Suppressor macrophage treated with lipopolysaccharide for 1 hour (primary cell): ENCODE measurements around the gene CHMP3.
A peak's percentile ranks its signal among the peaks of the same experiment; 100 is the strongest.
"Not testable (repeated sequence)": the region's sequence is repeated elsewhere in the genome, so short reads cannot be mapped to it uniquely, and the experiment has no call there.

ENCODE experiments used
- DNase-seq, 3 donors: peaks; one replicate each; pipeline ENCODE4 v3.0.0-alpha.2; 2020 to 2022

Gene CHMP3

DNA sequence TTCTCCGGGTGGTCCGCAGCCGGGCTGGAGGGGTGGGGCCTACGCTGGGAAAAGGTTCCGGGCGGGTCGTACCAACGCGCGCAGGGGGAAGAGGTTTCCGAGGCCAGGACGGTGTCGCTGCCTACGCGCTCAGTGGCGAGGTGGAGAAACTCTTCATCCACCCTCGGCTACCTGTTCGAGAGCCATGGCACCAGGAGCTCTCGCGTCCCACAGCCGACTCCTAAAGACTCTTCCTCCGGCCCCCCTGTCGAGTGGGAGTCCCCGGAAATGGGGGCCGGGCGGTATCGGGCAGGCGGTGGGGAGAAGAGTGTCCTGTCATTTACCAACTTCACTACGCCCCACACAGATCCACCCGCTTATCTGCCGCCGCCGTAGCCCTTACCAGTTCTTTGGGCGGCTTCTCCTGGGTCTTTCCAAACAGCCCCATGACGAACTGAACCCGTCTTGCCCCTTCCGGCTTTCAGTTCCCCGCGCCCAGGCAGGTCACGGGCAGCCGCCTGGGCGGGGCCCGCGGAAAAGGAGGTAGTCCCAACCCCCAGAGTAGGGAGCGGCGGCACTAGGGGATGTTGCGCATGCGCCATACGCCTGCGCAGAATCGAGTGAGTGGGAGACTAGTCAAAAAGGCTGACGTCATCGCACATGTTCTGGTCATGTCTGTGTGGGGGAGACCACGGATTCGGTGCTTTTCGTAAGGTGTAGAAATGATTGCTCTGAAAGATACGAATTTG is at the start of gene CHMP3:
TSS of gene CHMP3 (minus strand) at position 522 of the 728 bp plus-strand sequence. CDS start at position 427, 95 bp downstream.
- DNase-seq, result peak; percentile 99 to 100 (median 100)

DNA sequence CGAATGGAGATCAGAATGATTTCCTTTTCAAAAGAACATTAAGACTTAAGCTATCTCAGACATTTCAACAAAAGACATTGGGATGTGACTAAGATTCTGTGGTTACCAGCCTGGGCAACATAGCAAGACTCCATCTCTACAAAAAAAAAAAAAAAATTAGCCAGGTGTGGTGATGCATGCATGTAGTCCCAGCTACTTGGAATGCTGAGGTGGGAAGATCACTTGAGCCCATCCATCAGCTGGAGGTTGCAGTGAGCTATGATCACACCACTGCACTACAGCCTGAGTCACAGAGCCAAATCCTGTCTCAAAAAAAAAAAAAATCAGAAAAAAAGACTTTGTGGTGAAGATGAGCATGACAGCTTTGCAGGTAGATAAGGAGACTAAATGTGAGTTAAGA is 47.6 kb upstream of the CHMP3 start:
- no peak for DNase-seq

DNA sequence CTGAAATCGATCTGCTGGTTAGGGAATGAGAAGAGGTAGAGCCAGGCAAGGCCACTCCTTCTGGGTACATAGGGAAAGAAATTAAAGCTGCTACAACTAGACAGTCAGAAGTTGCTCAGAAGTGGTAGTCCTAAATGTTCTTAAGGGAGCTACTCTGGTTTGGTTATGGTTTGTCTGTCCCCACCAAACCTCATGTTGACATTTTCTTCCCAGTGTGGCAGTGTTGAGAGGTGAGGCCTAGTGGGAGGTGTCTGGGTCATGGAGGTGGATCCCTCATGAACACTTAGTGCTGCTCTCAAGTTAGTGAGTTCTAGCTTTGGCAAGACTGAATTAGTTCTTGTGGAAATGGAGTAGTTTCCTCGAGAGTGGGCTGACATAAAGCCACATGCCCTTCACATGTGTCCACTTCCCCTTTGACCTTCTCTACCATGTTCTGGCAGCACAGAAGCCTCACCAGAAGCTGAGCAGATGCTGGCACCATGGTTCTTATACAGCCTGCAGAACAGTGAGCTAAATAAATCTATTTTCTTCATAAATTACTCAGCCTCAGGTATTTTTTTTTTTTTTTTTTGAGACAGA is 45.7 kb upstream of the CHMP3 start:
- peak in 1 of 3 donors; percentile 20 for DNase-seq

DNA sequence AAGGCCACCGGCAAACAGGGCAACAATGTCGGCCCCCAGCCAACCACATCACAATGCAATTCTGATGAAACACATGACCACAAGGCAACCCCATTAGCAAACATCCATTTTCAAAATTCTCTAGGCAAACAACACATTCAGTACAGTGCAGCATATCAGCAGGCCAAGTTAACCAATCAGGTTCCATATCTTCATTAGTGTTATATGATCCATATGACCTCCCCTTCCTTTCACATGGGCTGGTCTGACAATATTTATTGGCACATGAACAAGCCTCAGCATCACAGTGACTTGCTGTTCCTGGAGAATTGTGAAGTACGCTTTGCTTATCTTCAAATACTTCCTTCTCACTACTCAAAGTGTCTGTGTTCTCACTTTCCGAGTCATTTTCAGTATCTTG is 40.7 kb upstream of the CHMP3 start:
- no peak for DNase-seq

DNA sequence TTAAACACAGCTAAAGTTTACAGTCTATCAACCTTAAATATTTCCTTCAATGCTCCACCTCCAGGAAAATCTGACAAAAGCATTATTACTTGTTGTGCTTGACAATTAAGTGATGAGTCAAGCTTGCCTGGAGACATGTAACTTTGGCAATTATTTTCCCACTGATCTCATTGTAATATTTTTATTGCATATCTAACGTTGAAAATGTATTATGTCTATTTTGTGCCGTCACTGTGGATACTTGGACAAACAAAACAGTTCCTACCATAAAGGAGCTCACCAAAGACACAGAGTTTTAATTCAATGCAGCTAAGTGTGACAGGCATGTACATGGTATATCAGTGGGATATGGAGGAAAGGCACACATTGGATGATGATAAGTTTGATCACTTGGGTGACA is 35.7 kb upstream of the CHMP3 start:
- DNase-seq, result no peak

DNA sequence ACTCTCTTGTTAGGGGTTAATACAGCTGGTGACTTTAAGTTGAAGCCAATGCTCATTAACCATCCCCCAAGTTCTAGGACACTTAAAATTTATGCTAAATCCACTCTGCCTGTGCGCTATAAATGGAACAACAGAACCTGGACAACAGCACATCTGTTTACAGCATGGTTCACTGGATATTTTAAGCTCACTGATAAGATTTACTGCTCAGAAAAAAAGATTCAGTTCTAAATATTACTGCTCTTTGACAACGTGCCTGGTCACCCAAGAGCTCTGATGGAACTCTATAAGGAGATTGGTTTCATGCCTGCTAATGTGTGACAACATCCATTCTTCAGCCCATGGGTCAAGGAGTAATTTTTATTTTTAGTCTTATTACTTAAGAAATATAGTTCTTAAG is 32.9 kb upstream of the CHMP3 start:
- DNase-seq, result no peak

DNA sequence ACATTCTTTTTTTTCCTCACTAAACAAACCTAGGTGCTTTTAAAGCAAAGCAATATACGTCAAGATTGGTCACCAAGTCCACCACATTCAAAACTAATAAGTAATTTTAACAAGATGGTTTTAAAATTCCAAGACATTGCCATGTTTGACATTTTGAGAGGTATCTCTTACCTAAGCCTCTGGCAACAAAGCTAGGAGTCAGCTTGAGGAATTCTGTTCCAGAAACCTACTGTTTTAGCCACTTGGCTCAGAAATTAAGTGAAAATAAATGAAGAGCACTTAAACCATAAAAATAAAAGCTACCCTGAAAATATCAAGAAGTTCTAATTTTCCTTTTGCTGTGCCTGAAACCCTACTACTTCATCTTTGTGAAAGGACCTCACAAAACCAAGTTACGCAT is 30.0 kb upstream of the CHMP3 start:
- no peak for DNase-seq

DNA sequence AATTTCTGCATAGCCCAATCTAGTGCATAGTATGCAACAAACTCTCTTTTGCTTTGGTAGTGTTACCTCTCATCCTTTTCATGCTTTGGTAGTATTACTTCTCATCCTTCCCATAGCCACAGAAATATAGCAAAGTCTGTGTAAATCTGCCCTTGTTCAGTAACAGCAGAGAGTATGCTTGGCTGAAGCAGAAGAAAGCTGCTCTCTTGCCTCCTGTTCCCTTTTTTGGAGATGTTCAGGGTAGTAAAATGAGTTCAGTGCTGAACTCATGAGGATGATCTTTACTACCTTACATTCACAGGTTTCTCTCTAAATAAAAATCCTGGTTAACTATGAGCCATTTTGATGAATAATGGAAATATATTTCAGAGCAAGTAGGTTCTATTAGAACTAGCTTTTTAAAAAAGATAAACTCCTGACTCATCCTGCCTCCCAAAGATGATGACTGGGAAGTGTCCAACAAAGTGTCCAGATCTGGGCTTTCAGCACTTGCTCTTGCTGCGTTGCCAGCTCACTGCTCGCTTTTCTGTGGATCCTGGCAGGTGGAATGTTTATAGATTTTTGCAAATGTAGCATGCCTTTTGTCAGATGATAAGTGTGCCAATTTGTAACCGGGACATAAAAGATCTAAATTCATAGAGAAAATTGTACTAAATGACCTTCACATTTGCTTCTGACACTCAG is 29.4 kb upstream of the CHMP3 start:
- DNase-seq, result no peak

DNA sequence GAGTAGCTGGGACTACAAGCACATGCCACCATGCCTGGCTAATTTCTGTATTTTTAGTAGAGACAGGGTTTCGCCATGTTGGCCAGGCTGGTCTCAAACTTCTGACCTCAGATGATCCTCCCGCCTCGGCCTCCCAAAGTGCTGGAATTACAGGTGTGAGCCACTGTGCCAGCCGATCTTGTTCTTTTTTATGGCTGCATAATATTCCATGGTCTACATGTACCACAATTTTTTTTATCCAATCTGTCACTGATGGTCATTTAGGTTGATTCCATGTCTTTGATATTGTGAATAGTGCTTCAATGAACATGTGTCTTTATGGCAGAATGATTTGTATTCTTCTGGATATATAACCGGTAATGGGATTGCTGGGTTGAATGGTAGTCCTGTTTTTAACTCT is 26.5 kb upstream of the CHMP3 start:
- not testable (repeated sequence) for DNase-seq

DNA sequence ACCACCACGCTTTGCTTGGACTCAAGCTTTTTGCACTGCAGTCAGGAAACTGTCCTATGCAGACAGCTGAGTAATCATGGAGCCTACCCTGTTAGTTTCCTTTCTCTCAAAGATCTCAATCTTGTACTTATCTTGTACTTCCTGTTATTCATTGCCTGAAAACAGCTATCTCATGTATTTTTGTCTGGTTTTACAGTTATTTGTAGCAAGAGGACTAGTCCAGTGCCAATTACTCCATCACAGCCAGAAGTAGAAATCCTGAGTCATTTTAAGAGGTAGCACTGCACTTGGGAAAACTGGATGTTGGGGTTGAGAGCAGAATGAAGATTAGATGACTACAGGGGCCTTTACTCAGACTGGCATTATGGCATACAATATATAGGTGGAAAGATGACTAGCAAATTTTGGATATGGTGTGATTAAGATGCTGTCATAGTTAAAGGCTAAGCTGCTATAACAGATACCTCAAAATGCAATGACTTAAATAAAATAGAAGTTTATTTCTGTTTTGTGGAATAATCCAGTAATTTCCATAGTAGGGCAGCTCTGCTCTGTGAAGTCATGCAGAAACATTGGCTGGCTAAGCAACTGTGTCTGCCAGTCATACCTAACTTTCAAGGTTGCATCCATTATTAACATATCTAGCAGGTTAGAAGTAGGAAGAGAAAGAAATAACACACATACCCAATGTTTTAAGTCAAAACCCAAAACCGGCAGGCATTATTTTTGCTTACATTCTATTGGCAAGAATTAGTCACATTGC is 21.1 kb upstream of the CHMP3 start:
- DNase-seq, result peak; percentile 69 to 91 (median 86)

DNA sequence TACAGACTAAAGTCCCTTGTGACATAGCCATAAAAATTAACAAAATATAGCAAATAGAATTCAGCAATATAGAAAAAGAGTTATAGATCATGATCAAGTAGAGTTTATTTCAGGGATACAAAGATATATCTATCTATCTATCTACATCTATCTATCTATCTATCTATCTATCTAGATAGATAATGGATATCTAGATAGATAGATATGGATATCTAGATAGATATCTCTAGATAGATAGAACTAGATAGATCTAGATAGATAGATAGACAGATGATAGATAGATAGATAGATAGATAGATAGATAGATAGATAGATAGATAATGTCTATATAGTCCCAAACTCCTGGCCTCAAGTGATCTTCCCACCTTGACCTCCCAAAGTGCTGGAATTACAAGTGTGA is 17.3 kb upstream of the CHMP3 start:
- no peak for DNase-seq

DNA sequence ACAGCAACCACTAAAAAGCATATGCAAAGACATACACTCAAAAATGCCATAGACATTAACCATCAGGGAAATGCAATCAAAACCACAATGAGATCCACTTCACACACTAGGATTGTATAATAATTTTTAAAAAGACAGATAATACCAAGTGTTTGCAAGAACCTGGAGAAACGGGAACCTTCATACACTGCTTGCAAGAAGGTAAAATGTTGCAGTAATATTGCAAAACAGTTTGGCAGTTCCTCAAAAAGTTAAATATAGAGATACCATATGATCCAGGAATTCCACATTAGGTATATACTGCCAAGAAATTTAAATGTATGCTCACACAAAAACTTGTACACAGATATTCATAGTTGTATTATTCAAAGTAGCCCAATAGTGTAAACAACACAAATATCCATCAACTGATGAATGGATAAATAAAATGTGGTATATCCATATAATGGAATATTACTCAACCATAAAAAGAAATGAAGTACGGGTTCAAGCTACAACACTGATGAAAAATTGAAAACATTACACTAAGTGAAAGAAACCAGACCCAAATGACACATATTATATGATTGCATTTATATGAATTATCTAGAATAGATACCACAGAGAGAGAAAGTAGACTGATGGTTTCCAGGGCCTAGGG is 14.7 kb upstream of the CHMP3 start:
- DNase-seq, result peak in 2 of 3 donors; percentile 47 to 55

DNA sequence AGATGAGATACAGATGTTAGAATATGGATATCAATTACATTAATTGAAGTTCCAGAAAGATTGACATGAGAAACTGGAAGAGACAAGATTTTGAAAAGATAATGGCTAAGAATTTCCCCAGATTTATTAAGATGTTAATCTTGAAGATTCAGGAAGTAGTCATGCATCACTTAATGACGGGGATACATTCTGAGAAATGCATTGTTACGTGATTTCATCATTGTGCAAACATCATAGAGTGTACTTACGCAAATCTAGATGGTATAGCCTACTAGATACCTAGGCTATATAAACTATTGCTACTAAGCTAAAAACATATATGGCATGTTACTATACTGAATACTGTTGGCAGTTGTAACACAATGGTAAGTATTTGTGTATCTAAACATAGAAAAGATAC is 6.8 kb upstream of the CHMP3 start:
- peak in 2 of 3 donors; percentile 51 to 56 for DNase-seq

DNA sequence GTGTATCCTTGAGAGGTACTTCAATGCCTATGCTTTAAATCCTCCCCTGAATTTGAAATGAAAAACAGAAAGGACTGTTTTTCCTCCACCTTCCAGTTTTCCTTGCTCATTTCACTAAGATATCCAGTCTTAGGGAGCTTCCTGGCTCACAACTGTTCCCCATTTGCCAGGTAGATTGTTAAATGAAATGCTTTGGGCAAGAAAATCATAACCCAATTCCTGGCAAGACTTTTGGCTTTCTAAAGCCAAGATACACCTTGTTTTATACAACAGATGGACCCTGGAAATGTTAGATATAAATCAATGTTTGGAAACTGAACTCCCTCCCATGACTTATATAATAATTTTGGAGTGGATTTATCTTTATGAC is 3.6 kb upstream of the CHMP3 start:
- no peak for DNase-seq

DNA sequence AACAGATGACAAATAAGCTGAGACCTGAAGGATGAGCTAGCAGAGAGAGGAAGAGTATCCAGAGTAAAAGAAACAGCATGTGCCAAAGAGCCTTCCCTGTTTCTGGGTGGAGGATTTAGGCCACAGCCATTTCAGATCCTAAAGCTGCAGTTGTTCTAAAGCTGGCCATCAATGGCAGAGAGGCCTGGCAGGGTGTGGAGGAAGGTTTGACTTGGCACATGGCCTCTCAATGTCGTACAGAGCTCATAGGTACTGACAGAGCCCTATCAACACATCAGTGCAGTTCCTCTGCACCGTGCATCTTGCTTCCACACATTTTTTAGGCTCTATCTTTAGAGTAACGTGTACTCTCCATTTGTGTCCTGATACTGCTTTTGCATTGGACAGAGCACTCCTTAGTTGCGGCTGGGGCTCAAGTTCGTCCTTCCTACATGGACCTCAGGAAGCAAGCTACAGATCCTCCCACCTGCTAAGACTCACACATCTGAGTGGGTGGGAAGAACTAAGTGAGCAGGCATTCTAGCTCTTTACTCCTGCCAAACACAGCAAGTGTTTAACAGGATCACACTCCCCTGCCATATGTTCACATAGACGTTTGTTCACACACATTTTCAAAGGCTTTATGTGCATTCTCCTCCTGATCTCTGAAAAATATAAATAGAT is 3.0 kb upstream of the CHMP3 start:
- DNase-seq, result no peak

DNA sequence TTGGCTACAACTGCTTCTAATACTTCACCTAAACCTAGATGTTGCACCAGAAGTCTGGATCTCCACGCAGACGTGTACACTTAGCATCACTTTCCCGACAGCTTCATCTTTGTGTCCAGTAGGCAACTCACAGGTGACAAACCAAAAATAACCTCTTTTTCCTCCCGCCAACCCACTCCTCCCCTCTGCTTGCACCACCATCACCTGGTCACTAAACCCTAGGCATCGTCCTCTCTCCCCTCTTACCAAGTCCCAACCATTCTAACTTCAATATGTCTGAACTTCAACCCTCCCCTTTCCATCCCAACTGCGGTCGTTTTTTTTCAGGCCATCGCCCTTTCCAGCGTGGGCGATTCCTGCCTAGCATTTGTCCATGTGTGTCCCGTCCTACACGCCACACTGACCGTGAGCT is 413 bp upstream of the CHMP3 start:
- DNase-seq, result no peak

DNA sequence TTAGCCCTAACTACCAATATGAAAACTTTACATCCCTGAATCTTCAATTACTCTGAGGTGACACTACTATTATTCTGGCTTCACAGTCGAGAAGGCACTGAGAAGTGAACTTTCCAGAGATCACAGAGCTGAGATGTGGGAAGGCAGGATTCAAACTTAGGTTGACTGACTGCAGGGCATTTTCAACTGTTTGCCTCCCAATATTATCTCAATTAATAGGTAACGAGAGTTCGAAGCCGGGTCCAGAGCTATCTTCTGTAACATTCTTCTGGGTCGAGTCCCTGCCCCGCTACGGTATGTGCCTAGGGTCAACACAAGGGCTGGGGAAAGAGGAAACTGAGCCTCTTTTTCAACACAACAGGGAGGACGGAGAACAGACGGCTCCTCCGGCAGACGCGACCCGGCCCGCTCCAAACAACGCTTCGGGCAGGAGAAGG is 740 bp downstream of the CHMP3 start:
- no peak for DNase-seq

DNA sequence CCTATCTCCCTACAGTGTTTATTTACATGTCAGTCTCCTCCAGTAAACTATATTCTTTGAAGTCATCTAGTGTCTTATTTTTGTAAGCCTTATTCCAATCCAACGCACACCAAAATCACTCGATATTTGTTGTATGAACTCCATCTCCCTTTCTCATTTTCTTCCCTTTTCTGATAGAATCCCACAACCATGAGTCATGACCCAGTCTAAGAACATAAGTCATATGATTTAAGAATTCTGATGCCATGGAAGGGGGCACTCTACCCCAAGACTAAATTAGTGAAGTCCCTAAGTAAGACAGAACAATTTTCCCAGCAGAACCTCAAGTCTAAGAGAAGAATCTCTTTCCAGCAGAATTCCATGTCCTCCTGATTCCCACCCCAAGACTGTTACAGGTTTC is 5.4 kb downstream of the CHMP3 start:
- peak; percentile 49 to 74 (median 71) for DNase-seq

DNA sequence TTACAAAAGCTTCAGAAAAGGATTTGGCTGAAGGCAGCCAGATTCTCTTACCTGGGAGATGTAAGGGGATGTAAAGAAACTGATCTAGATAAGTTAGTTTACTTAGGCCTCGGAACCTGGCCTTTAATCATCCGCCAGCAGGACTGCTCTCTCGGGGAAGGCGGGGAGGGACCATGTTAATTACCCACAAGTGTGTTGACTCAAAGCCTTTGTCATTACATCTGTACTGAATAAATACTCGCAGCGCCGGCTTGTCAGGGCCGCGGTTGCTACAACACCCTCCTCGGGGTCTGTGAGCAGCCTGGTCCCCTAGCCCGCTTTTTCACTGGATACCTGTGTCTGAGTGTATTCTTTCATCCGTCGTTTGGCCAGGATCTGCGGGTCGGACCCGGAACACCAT is 6.7 kb downstream of the CHMP3 start:
- DNase-seq, result no peak

DNA sequence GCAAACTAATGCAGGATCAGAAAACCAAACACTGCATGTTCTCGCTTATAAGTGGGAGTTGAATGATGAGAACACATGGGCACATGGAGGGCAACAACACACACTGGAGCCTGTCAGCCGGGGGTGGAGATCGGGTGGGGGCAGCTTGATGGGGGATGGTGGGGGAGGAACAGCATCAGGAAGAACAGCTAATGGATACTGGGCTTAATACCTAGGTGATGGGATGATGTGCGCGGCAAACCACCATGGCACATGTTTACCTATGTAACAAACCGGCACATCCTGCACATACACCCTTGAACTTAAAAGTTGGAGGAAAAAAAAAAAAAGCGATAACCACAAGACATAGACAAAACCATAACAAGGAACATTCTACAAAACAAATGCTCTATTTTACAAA is 10.4 kb downstream of the CHMP3 start:
- no peak for DNase-seq

DNA sequence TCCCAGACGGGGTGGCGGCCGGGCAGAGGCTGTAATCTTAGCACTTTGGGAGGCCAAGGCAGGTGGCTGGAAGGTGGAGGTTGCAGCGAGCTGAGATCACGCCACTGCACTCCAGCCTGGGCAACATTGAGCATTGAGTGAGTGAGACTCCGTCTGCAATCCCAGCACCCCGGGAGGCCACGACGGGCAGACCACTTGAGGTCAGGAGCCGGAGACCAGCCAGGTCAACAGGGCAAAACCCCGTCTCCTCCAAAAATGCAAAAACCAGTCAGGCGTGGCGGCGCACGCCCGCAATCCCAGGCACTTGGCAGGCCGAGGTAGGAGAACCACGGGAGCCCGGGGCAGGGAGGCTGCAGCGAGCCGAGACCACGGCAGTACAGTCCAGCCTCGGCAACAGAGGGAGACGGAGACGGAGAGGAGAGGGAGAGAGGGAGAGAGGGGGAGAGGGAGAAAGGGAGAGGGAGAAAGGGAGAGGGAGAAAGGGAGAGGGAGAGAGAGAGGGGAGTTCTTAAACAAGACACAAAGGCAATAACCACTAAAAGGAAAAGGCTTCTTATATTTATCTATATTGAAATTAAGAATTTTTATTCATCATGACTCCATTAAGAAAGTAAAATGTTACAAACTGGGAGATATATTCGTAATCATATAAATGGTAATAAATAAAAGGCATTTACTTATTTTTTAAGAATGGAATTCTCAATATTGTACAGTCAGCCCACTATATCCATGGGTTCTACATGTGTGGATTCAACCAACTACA is 13.1 kb downstream of the CHMP3 start:
- not testable (repeated sequence) for DNase-seq

DNA sequence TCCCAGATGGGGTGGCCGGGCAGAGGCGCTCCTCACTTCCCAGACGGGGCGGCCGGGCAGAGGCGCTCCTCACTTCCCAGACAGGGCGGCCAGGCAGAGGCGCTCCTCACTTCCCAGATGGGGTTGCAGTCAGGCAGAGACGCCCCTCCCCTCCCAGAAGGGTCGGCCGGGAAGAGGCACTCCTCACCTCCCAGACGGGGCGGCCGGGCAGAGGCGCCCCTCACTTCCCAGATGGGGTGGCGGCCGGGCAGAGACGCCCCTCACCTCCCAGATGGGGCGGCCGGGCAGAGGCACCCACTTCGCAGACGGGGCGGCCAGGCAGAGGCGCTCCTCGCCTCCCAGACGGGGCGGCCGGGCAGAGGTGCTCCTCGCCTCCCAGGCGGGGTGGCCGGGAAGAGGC is 13.8 kb downstream of the CHMP3 start:
- DNase-seq, result not testable (repeated sequence)
